Cardiac septum (tissue), 1 donor: Measurements from ENCODE around the gene SACM1L. TPM values are rescaled to one million over a fixed set of nuclear protein-coding genes. Genes with fewer than 3 reads are reported as not detected.

ENCODE experiments used
- DNase-seq: peaks from one replicate; pipeline ENCODE4 v3.0.0-alpha.2; 2020; ENCODE audit warnings: low spot score
- intact Hi-C: fragments of 100-400 bp; cut with DNase I; formaldehyde crosslinking; loops from one replicate; pipeline ENCODE4 v1.14.0; 2022
- long read RNA-seq: library from polyadenylated mRNA; unstranded; transcript quantifications from one replicate; pipeline ENCODE4 v2.0.0, GENCODE V29; 2021
- total RNA-seq: library from RNA; stranded (reverse); fragmentation: NEBNext Ultra II Directional; extraction: Animal tissue kit (Norgen Biotek cat#: 25700); gene quantifications from one replicate; pipeline ENCODE4 v1.2.1, GENCODE V29; 2021
- donor health status: DM: no; HTN: no; CAD: no.

SACM1L gene, protein sequence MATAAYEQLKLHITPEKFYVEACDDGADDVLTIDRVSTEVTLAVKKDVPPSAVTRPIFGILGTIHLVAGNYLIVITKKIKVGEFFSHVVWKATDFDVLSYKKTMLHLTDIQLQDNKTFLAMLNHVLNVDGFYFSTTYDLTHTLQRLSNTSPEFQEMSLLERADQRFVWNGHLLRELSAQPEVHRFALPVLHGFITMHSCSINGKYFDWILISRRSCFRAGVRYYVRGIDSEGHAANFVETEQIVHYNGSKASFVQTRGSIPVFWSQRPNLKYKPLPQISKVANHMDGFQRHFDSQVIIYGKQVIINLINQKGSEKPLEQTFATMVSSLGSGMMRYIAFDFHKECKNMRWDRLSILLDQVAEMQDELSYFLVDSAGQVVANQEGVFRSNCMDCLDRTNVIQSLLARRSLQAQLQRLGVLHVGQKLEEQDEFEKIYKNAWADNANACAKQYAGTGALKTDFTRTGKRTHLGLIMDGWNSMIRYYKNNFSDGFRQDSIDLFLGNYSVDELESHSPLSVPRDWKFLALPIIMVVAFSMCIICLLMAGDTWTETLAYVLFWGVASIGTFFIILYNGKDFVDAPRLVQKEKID
- 29.6 TPM for total RNA-seq
- long read RNA-seq, transcript SACM1L-201 (20 exons, 3,723 nt), result major isoform, 28 of 32 reads
- long read RNA-seq, partial matches to known transcripts, result 1 of 32 reads
- long read RNA-seq, other reads (novel, unspliced or antisense), result 2 of 32 reads

GRCh38 chr3:45688882-45689786 is at the start of gene SACM1L:
TSS of gene SACM1L (plus strand) at chr3:45689396. CDS start at chr3:45689466, 70 bp downstream.
- DNase-seq, result peak; percentile 99
- intact Hi-C loops, result no loop called here

DNA sequence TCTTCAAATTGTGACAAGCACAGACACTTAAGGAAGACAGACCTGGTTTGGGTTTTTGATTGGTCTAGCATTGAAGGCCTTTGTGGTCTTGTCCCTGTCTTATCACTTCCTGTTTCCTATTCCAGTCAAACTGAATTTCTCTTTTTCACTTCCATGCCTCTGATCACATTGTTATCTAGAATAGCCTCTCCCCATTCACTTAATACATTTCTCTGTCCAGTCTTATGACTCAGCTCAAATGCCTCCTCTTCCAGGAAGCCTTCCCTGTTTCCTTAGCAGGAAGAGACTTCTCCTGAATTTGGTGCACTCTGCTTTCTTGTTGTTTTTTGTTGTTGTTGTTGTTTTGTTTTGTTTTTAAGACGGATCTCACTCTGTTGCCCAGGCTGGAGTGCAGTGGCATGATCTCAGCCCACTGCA is 49.1 kb upstream of the SACM1L start:
- no peak for DNase-seq
- intact Hi-C loops, result no loop called here

GRCh38 chr3:45640724-45641361 is 48.4 kb upstream of the SACM1L start:
- DNase-seq, result no peak
- intact Hi-C loops, result no loop called here

- intact Hi-C loops, result no loop called here
Measured at GRCh38 chr3:45641756-45642155, 47.4 kb upstream of the SACM1L start.

DNA sequence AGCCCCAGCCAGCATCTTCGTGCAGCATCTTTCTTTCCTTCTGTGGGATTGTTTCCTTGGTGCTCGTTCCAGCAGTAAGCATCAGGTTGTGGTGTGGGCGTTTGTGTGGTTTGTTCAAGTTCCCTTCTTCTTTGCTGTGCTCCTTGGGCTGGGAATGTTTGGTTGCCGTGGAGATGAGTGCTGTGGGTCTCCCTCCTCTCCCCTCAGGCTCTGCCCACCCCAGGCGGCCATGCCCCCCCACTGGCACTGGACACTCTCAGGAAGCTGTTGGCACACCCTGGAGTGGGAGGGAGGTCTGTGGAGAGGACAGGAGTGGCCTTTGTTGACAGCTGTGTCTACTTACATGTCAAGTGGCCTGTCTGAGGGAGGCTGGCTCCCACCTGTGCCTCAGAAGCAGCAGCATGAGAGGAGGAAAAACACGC is 46.5 kb upstream of the SACM1L start:
- no peak for DNase-seq
- intact Hi-C loops, result no loop called here

More at GRCh38 chr3:45641756-45642155, 47.4 kb upstream of the SACM1L start:
- DNase-seq, result no peak

GRCh38 chr3:45644063-45644790 is 45.0 kb upstream of the SACM1L start:
- intact Hi-C loops, result no loop called here

GRCh38 chr3:45644791-45645201 is 44.4 kb upstream of the SACM1L start:
- DNase-seq, result no peak
- intact Hi-C loops, result no loop called here

More at GRCh38 chr3:45644063-45644790, 45.0 kb upstream of the SACM1L start:
- no peak for DNase-seq

GRCh38 chr3:45646051-45646585 is 43.1 kb upstream of the SACM1L start:
- intact Hi-C loops, result no loop called here
- DNase-seq, result no peak

GRCh38 chr3:45647148-45647619 is 42.0 kb upstream of the SACM1L start:
- DNase-seq, result no peak
- intact Hi-C loops, result no loop called here

DNA sequence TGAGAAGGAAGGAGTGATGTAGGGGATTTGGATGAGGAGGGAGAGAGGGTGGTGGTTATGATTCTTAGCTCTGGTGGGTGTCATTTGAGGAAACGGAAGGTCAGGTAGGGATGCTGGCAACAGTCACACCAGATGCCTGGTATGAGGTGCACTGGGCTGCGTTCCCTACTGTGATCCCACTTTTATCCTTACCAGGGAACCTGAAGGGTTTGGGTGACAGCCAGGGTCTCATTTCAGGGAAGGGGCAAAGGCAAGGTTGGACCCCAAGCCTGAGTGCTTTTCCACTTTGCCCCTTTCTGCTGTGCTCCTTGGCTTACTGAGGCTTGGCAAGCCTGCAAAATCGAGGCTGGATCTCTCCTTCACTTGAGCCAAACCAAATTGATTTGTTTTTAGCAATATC is 36.0 kb upstream of the SACM1L start:
- intact Hi-C loops, result loop anchor here (10.0 kb wide), 1 partner anchor 618 kb away; no protein-coding TSS in a partner anchor

DNA sequence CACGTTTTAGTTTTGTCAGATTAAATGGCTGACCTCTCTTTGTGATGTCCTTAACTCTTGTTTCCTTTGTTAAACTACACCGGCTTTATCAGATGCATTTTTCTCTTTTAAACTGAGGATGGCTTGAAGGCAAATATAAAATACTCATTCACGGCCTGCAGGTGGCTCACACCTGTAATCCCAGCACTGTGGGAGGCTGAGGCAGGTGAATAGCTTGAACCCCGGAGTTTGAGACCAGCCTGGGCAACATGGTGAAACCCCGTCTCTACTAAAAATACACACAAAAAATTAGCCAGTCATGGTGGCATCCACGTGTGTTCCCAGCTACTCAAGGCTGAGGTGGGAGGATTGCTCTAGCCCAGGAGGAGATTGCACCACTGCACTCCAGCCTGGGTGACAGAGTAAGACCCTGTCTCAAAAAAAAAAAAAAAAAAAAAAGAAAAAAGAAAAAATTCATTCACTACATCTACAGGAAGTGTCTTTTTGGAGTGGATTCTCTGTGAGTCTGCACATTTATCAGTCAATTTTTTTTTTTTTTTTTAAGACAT is 34.7 kb upstream of the SACM1L start:
- no peak for DNase-seq
- intact Hi-C loops, result loop anchor here (10.0 kb wide), 1 partner anchor 620 kb away; no protein-coding TSS in a partner anchor

More for the DNA sequence above, 36.0 kb upstream of the SACM1L start:
- no peak for DNase-seq

DNA sequence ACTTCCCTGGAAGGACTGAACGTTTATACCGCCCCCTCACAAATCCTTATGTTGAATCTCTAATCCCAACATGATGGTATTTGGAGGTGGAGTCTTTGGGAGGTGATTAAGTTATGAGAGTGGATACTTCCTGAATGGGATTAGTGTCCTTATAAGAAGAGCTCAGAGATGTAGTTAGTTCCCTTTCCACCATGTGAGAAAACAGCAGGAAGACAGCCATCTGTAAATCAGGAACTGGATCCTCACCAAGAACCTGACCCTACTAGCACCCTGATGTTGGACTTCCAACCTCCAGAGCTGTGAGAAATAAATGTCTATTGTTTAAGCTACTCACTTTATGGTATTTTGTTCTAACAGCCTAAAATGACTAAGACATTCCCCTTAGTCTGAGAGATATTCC is 33.3 kb upstream of the SACM1L start:
- intact Hi-C loops, result loop anchor here (1.0 to 10.0 kb wide), 4 partner anchors 63 to 621 kb away; no protein-coding TSS in a partner anchor
- no peak for DNase-seq

GRCh38 chr3:45656575-45657363 is 32.4 kb upstream of the SACM1L start:
- intact Hi-C loops, result loop anchor here (1.0 to 10.0 kb wide), 4 partner anchors 63 to 622 kb away; no protein-coding TSS in a partner anchor
- peak; percentile 94 for DNase-seq

DNA sequence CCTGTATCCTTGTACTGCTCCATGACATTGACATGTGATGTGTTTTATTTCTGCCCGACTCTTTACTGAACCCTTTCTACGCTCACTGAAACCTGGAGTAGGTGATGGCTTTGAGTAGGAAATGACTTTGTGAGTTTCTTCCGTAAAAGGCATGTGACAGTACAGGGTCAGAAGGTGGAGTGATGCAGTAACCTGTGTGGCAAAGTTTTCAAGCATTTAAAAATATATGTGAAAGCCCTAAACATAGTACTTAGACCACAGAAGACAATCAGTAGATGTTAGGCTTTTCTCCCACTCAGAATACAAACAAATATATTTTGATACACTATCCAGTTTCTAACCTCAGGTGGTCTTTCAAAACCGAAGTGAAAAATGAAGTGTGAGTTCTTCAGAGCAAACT is 31.3 kb upstream of the SACM1L start:
- no peak for DNase-seq
- intact Hi-C loops, result loop anchor here (5.0 to 10.0 kb wide), 2 partner anchors 106 to 623 kb away; no protein-coding TSS in a partner anchor

DNA sequence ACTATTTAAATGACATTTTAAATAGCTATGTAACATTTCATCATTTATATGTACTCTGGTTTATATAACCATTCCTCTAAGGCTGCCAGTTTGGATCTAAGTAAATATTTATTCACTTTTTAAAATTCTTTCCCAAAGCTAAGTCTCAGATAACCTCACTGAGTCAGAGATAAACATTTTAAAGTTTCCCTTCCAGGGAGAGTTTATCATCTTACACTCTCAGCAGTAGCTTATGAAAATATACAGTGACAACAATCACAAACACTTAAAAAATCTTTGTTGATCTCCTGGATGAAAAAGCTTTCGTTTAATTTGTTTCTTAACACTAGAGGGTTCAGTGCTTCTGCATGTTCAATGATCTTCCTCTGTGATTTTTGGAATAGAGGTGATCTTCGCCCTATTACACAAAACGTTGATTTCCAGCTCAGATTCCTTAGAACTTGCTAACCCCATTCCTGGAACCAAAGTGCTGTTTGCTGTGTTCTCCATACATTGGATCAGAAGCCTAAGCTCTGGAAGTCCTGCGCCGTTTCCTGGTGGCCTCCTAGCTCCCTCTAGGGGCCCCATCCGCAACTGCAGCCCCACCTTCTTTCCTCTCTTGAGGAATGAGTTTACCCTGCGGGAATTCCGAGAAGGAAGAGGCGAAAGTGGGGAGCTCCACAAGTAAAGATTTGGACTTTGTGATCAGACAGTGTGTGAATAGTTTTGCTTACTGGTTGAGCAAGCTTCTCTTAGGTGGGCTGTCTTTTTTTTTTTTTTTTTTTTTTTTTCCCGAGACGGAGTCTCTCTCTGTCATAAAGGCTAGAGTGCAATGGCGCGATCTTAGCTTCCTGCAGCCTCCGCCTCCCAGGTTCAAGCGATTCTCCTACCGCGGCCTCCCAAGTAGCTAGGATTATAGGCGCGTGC is 29.3 kb upstream of the SACM1L start:
- intact Hi-C loops, result loop anchor here (5.0 to 10.0 kb wide), 3 partner anchors 108 to 625 kb away; partner anchors contain the start of gene TMEM158

DNA sequence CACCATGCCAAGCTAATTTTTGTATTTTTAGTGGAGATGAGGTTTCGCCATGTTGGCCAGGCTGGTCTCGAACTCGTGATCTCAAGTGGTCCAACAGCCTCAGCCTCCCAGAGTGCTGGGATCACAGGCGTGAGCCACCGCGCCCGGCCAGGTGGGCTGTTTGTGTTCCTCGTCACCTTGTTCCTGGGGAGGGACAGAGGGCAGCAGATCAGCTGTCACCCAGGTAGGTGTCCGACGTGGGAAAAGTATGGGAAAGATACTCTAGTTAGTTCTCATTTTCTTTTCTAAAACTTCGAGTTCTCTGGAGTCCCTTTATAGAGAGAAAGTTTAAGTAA is 28.7 kb upstream of the SACM1L start:
- no peak for DNase-seq
- intact Hi-C loops, result loop anchor here (10.0 kb wide), 1 partner anchor 436 kb away; the partner anchor contains the start of gene TMEM158

More for the DNA sequence above, 29.3 kb upstream of the SACM1L start:
- DNase-seq, result no peak
